Occipital lobe (tissue), 2 donors: ENCODE data around the gene DUS4L. TPM values are rescaled to one million over a fixed set of nuclear protein-coding genes. Genes with fewer than 3 reads are reported as not detected.

Source experiments
- DNase-seq: peaks from one replicate; lab custom pipeline; 2025; lab: John Stamatoyannopoulos, UW
- total RNA-seq: library from RNA; depleted of rRNA; stranded (reverse); fragments of >200 nt; gene quantifications from one replicate; pipeline ENCODE4 v1.2.3, GENCODE V29; 2014

DUS4L gene
- total RNA-seq, 1 donor from 2014 or later = 17.9 TPM

DNA sequence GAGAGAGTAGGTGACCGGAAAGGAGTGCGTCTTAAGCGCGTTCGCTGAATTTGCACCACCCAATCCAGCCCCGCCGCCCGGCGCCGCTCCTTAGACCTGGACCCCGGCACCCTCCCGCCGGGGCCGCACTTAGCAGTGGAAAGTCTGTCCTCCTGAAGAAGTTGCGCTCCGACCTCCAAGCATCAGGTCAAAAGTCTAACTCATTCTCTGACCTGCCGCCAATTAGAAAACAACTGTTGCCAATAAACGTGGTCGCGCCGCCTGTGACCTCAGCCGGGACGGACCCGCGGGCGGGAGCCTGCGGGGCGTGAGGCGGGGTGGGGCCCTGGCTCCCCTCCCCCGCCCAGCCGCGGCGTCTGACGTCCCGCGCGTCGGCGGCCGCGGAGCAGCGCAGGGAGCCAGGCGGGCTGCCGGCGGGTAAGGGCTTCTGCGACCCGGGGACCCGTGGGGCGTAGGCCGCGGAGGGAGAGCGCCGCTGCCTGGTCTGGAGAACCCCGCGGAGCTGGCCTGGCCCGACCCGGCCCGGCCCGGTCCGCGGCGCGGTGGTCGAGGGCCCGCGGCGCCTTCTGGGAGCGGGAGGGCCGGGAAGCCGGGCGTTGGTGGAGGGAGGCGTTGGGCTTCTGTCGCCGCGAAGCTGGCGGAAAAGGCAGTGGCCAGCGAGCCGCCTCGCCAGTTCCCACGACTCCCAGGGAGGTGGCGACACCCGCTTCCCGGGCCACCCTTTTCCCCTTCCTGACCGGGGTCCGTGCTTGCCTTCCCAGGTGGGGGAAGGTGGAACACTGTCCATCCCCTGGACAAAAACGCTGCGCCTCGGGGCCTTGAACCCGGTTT, 16.3 kb downstream of the DUS4L start, which contains the start of gene BCAP29:
TSS of gene BCAP29 (plus strand) at position 362 of the 831 bp plus-strand sequence. CDS start 527 bp downstream, outside the sequence.
- DNase-seq = peak; percentile 71

- no peak for DNase-seq
These were observed 17.1 kb downstream of the DUS4L start for GRCh38 chr7:107580716-107581383.

GRCh38 chr7:107581387-107582013, 17.7 kb downstream of the DUS4L start:
- DNase-seq = no peak

- no peak for DNase-seq
These were observed 19.1 kb downstream of the DUS4L start for GRCh38 chr7:107582875-107583274.

- DNase-seq = no peak
These were observed 20.9 kb downstream of the DUS4L start for GRCh38 chr7:107584716-107585115.

- DNase-seq = no peak
These were observed 24.9 kb downstream of the DUS4L start for GRCh38 chr7:107588529-107589130.

GRCh38 chr7:107591421-107591820, 27.6 kb downstream of the DUS4L start:
- no peak for DNase-seq

GRCh38 chr7:107592361-107593024, 28.7 kb downstream of the DUS4L start:
- no peak for DNase-seq

GRCh38 chr7:107593025-107593410, 29.2 kb downstream of the DUS4L start:
- DNase-seq = no peak

GRCh38 chr7:107594961-107595737, 31.4 kb downstream of the DUS4L start:
- no peak for DNase-seq

DNA sequence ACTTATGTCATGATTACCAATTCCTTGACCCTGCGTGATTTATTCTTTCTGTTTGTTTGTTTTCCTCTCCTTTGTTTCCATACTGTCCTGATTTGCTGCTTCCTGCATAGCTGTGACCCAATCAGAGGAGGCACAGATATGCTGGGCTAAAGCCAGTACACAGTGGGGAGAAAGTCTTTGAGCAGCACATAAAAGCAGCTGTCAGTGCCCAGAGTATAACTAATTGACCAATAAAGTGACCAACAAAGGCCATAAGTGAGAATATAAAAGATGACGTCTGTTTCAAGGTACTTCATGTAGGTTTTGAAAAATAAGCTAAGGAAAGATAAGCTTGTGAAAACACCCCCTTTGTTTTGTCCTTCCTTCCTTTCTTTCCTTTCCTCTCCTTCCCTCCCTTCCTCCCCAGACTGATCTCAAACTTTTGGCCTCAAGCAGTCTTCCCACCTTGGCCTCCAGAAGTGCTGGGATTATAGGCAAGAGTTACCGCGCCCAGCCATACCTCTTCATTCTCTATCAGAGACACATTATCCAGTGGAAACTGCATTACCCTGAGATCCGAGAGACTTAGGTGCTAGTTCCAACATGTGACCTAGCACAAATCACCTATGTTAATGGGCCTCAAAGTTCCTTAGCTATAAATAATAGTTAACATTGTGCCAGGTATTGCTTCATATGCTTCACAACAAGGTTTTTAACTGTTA, 33.3 kb downstream of the DUS4L start:
- no peak for DNase-seq

DNA sequence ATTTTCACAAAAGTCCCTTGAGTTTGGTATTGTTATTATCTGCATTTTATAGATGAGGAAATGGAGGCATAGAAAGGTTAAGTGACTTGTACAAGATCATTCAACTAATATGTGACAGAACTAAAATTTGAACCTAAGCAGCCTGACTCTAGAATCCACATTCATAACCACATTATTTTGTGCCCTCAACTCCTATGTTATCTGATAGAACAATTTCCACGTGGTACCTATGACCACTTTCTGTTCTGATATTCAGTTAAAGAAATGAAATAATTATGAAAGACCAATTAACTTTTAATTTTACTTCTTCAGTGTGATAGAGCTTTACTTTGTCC, 33.8 kb downstream of the DUS4L start:
- DNase-seq = no peak

GRCh38 chr7:107597953-107598352, 34.2 kb downstream of the DUS4L start:
- DNase-seq = no peak

DNA sequence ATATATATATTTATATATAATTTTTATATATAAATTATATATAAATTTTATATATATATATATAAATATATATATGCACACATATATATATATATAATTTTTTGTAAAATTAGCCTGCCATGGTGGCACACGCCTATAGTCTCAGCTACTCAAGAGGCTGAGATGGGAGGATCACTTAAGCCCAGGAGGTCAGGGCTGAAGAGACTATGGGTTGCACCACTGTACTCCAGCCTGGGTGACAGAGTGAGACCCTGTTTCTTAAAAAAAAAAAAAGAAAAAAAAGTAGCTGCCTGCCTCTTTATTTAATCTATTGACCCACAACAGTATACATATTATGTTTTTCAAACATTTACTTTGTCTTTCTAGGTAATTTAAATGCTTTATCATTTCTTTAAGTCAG, 35.5 kb downstream of the DUS4L start:
- no peak for DNase-seq

DNA sequence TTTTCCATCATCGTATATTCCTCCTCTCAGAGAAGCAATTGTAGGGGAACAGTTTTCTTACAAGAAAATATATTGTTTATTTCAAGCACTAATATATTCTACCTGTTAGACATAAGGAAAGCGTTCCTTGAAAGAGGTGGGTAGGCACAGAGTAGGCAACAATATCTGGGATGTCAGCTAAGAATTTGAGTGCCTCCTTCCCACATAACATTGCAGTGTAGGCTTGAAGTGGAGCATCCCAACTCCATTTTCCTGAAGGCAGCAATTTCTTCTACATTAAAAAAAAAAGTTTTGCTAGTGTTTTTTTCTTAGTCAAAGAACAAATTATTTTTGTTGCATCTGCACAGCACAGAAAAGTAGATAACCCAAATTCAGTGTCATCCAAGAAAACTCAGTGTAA, 37.0 kb downstream of the DUS4L start:
- DNase-seq = no peak

DNA sequence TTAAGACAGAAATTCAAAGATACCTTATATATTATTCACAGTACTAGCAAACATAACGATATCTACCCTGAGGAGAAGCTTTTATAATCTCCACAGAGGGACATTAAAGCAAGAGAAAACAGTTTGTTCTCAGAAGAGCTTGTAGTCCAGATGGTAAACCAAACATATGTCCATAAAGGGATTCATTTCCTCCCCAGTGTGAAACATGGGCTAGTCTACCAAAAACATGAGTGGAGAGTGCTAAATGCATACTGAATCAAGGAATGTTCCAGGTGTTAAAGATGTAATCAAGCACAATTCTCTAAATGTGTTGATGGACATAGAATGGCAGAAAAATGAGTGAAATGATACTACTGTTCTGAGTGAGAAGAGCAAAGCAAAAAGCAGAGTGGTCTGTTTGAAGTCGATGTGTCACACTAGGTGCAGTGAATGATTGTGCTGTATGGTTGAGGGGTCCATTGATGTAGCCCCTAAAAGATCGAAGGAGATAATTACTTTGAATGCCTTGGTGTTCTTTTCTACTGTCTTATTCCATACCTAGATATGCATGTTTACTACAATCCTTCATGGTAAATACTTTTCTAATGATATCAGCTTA, 41.5 kb downstream of the DUS4L start:
- no peak for DNase-seq

- DNase-seq = no peak
These were observed 42.5 kb downstream of the DUS4L start for GRCh38 chr7:107606303-107606702.

DNA sequence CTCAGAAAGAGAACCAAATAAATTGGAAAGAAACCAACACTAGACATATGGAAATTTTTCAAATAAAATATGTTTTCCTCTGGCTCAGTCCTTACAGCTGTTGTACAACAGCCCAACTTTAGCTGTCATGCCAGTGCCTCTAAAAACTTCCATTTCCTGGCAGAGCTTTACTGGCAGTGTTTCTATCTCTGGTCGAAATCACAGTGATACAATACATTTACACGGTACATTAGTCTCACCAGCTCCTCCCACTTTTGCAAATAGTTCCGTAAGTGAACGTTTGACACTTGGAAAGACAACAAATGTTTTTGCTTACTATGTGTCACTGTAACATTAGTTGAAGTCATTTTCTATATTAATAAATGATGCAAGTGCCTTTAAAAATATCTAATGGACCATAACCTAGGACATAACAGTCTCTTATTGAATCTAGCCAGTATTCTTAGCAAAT, 46.1 kb downstream of the DUS4L start:
- DNase-seq = no peak

- no peak for DNase-seq
These were observed 46.6 kb downstream of the DUS4L start for GRCh38 chr7:107610323-107610722.

DNA sequence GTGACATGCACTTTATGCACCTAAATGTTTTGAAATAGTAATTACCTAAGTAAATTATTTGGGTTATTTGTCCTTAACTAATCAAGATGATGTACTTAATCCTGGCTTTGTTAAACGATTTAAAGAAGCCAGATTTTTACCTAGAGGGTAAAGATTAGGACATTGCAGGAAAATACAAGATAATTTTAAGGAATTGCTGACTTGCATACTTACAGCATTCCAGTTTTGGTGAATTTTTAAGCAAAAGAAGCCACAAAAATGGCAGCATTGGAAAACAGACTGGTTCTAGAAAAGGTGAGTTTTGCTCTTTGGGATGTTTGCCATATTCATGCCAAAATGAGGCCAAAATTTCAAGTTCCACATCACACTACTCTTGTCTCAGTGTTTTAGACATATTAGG, 49.7 kb downstream of the DUS4L start:
- DNase-seq = no peak
